GM23248 (cell line): Measurements from ENCODE around the gene ZNF674. TPM values are rescaled to one million over a fixed set of nuclear protein-coding genes. Genes with fewer than 3 reads are reported as not detected.

ENCODE experiments used
- DNase-seq: peaks from one replicate; pipeline ENCODE4 v3.0.0-alpha.2; 2015
- H2AFZ ChIP-seq: fragments of 200-600 bp; sonication (generic); 2 replicates; pipeline ENCODE4 v1.6.1; 2016; ENCODE audit warnings: antibody characterized with exemption
- H3F3A ChIP-seq: fragments of 200-600 bp; sonication (generic); 2 replicates; pipeline ENCODE4 v1.6.1; 2016; ENCODE audit warnings: mild to moderate bottlenecking, antibody characterized with exemption, mixed run types; ENCODE audit not compliant: insufficient read depth
- H3K27ac ChIP-seq: fragments of 200-600 bp; sonication (generic); 2 replicates; pipeline ENCODE4 v1.5.1; 2016; ENCODE audit warnings: mild to moderate bottlenecking
- H3K27me3 ChIP-seq: fragments of 200-600 bp; sonication (generic); replicated peaks from 2 replicates; pipeline ENCODE4 v1.6.1; 2016; ENCODE audit warnings: mild to moderate bottlenecking; ENCODE audit not compliant: insufficient read depth
- H3K36me3 ChIP-seq: fragments of 200-600 bp; sonication (generic); 2 replicates; pipeline ENCODE4 v1.6.1; 2016; ENCODE audit warnings: low read depth, mild to moderate bottlenecking
- H3K4me1 ChIP-seq: fragments of 200-600 bp; sonication (generic); 2 replicates; pipeline ENCODE4 v1.6.1; 2016; ENCODE audit warnings: mild to moderate bottlenecking; ENCODE audit not compliant: insufficient read depth
- H3K4me2 ChIP-seq: fragments of 200-600 bp; sonication (generic); one replicate; pipeline ENCODE4 v1.6.1; 2016; ENCODE audit warnings: mild to moderate bottlenecking; ENCODE audit not compliant: unreplicated experiment
- H3K4me3 ChIP-seq: fragments of 200-600 bp; sonication (generic); 2 replicates; pipeline ENCODE4 v1.5.1; 2016; ENCODE audit warnings: mild to moderate bottlenecking
- H3K79me2 ChIP-seq: fragments of 200-600 bp; sonication (generic); 2 replicates; pipeline ENCODE4 v1.6.1; 2016; ENCODE audit warnings: mild to moderate bottlenecking; ENCODE audit not compliant: insufficient read depth
- H3K9ac ChIP-seq: fragments of 200-600 bp; sonication (generic); 2 replicates; pipeline ENCODE4 v1.6.1; 2016; ENCODE audit warnings: mild to moderate bottlenecking
- H3K9me2 ChIP-seq: fragments of 200-600 bp; sonication (generic); 2 replicates; pipeline ENCODE4 v1.6.1; 2016; ENCODE audit warnings: mixed run types, mild to moderate bottlenecking, moderate library complexity; ENCODE audit not compliant: insufficient read depth
- H3K9me3 ChIP-seq: fragments of 200-600 bp; sonication (generic); one replicate; pipeline ENCODE4 v1.6.1; 2017; ENCODE audit warnings: low read depth
- H4K20me1 ChIP-seq: fragments of 200-600 bp; sonication (generic); 2 replicates; pipeline ENCODE4 v1.6.0; 2016; ENCODE audit not compliant: insufficient read depth
- EZH2 ChIP-seq: fragments of 200-600 bp; sonication (generic); IDR thresholded peaks from 2 replicates; pipeline ENCODE4 v1.6.1; 2018; ENCODE audit warnings: antibody characterized with exemption, mild to moderate bottlenecking; ENCODE audit not compliant: insufficient read depth, poor library complexity, severe bottlenecking
- EZH2phosphoT487 ChIP-seq: fragments of 200-600 bp; sonication (generic); IDR thresholded peaks from 2 replicates; pipeline ENCODE4 v1.6.1; 2018; ENCODE audit warnings: antibody characterized with exemption, moderate library complexity, mild to moderate bottlenecking, low read depth; ENCODE audit not compliant: insufficient read depth
- WGBS, 2 experiments: methylation state at CpG; one replicate each; pipeline ENCODE4 v1.1.6; 2015 to 2017; ENCODE audit warnings: low lambda C conversion rate in 2 of 2, low coverage in 1 of 2; ENCODE audit errors: missing lambda C conversion rate in 2 of 2; 5-methylcytosine and 5-hydroxymethylcytosine counted together
- in situ Hi-C: fragments of 300-500 bp; cut with MboI; formaldehyde crosslinking; loops from 2 replicates; pipeline ENCODE4 v1.15.0; 2020
- polyA plus RNA-seq: library from polyadenylated mRNA; unstranded; fragments of >200 nt; fragmentation: Nextera tagmentation; extraction: Ambion mirVana; gene quantifications from 2 replicates; pipeline ENCODE4 v1.2.1, GENCODE V29; 2016
- total RNA-seq: library from RNA; depleted of rRNA; stranded (reverse); fragments of >200 nt; shearing (Covaris generic); gene quantifications from 2 replicates; pipeline ENCODE4 v1.2.3, GENCODE V29; 2014; rRNA removed

The ZNF674 gene
- 2.7 and 2.8 TPM in 2 replicates for total RNA-seq
- polyA plus RNA-seq = 1.3 and 2.0 TPM in 2 replicates

DNA sequence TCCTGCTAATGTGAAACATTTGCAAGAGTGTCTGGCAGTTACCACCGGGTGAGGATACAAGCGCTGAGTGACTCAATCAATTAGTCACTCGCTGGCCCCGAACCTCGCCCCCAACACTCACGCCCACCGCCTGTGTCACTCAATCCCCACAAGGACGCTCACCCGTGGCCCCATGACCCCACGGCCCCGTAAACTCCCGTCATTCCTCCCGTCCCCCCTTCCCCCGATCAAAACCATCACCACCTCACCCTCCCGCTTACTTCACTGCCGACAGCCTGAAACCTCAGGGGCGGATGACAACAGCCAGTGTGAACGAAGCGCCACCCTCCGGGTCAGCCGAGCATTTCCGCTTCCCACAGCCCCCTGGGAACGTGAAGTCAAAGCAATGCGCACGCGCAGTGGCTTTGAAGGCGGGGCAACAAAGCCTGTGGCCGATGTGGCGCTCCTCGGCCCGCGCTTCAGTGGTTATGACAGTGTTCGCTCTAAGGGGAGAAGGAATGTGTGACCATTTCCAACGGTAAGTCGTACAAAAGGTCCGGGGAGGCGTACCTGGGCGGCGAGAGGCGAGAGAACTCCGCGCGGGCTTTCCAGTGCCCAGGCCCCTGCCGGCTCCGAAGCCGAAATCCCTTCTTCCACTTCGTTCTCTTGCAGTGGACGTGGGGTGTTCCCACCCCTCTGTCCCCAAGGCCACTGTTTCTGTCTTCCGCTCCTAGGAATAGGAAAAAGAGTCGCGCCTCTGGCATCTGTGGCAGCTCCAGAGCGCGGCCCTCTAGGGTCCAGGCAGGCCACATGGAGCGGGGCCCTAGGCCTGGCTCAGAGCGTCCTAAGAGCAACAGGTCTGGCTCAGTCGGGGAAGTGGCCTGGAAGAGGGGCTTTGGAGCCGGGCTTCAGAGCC is at the start of gene ZNF674:
Gene ZNF674 (minus strand): TSS at position 311 of the 895 bp plus-strand sequence. CDS start 3,334 bp downstream, outside the sequence.
- Histone ChIP-seq H3K27me3 (no peaks in the 10 kb centered on the region), H3K4me2 (peak within 1 kb of the TSS; percentile 80), H3K36me3 (no peaks in the 10 kb centered on the region), H3K4me3 (peak within 1 kb of the TSS; percentile 98), H3K9ac (peak within 1 kb of the TSS; percentile 100), H4K20me1 (no peaks in the 10 kb centered on the region), H3K9me3 (no peaks in the 10 kb centered on the region), H3F3A (peaks cover 29% of the 10 kb centered on the region), H3K4me1 (peaks cover 20% of the 10 kb centered on the region), H3K79me2 (peaks cover 59% of the 10 kb centered on the region), H2AFZ (peak within 1 kb of the TSS; percentile 64), H3K27ac (peak within 1 kb of the TSS; percentile 99), H3K9me2 (no peaks in the 10 kb centered on the region)
- in situ Hi-C loops = no loop called here
- peak; percentile 95 for DNase-seq
- WGBS, 2 experiments = 0 to 2% methylated on average over 33 to 35 of the region's 57 CpGs
- no peak for TF ChIP-seq EZH2
- no peak for TF ChIP-seq EZH2phosphoT487

DNA sequence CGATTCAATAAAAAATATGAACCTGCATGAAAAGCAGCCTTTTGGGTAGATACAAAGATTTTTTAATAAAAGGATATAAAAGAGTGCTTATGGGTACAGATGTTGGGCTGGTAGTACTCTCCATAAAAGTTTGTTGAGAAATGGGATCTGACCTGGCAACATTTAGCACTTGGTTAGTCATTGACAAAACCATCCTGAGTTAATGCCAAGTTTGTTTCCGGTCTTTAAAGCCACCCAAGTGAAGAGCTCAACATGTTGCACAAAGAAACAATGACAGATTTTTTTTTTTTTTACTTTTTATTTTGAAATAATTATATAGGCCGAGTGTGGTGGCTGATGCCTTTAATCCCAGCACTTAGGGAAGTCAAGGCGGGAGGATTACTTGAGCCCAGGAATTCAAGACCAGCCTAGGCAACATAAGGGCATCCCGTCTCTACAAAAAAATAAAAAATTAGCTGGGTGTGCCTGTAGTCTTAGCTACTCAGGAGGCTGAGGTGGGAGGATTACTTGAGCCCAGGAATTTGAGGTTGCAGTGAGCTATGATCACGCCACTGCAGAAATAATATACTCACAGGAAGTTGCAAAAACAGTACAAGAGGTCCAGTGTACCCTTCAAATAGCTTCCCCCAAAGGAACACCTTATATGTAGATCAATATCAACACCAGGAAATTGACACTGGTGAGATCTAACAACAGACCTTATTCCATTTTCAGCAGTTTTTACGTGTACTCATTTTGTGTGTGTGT is 44.9 kb upstream of the ZNF674 start:
- peak; percentile 82 for DNase-seq
- Histone ChIP-seq H3K27ac (0 out of 2 replicates have a peak overlapping the region, but pooled peaks have one; percentile 12), H3K9me2 (no peaks in the 10 kb centered on the region), H3K9ac (no peak overlapping the region), H3K79me2 (peaks cover 42% of the 10 kb centered on the region), H3K9me3 (no peaks in the 10 kb centered on the region), H3K4me3 (no peak overlapping the region), H4K20me1 (no peaks in the 10 kb centered on the region), H3K27me3 (no peaks in the 10 kb centered on the region), H2AFZ (no peak overlapping the region), H3F3A (peaks cover 26% of the 10 kb centered on the region; the same call in 1 of the 2 replicates), H3K4me1 (peaks cover 35% of the 10 kb centered on the region), H3K4me2 (peak overlapping the region; percentile 31), H3K36me3 (no peaks in the 10 kb centered on the region)
- 66 to 72% methylated on average over 6 to 7 of the region's 7 CpGs for WGBS, 2 experiments
- TF ChIP-seq EZH2 (no peak), EZH2phosphoT487 (no peak)
- in situ Hi-C loops = no loop called here

DNA sequence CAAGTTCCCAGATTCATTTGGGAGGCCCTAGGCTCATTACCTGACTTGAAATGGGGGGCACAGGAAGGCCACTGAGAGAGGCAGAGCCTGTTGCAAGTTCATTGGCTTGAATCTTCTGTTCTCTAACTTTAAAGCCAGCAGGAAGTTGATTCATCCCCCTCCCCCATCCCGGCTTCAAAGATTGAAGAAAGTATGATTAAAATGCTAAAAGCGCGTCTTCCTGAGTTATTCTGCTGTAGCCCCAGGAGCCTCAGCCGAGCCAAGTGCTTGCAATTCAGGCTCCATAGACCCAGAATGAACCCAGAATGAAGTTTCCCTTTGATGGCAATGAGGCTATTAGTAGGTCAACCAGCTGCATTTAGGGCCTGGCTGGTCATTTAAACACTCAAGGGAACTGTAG is 43.0 kb upstream of the ZNF674 start:
- H3K79me2 ChIP-seq = peaks cover 38% of the 10 kb centered on the region
- H3K36me3 ChIP-seq = no peaks in the 10 kb centered on the region
- H3K27ac ChIP-seq = peak overlapping the region; percentile 59
- in situ Hi-C loops = no loop called here
- H4K20me1 ChIP-seq = no peaks in the 10 kb centered on the region
- WGBS, 2 experiments = 7 to 34% methylated on average over 4 of the region's 4 CpGs
- H3K4me1 ChIP-seq = peaks cover 43% of the 10 kb centered on the region
- H3K9ac ChIP-seq = no peak overlapping the region
- H3K4me2 ChIP-seq = peak overlapping the region; percentile 65
- H3K9me3 ChIP-seq = no peaks in the 10 kb centered on the region
- DNase-seq = peak; percentile 66
- no peaks in the 10 kb centered on the region for H3K9me2 ChIP-seq
- H3K27me3 ChIP-seq = no peaks in the 10 kb centered on the region
- H3K4me3 ChIP-seq = peak overlapping the region; percentile 37; the same call in 1 of the 2 replicates
- no peak for TF ChIP-seq EZH2phosphoT487
- TF ChIP-seq EZH2 = no peak
- H2AFZ ChIP-seq = peak overlapping the region; percentile 38; the same call in 1 of the 2 replicates
- H3F3A ChIP-seq = peaks cover 34% of the 10 kb centered on the region

DNA sequence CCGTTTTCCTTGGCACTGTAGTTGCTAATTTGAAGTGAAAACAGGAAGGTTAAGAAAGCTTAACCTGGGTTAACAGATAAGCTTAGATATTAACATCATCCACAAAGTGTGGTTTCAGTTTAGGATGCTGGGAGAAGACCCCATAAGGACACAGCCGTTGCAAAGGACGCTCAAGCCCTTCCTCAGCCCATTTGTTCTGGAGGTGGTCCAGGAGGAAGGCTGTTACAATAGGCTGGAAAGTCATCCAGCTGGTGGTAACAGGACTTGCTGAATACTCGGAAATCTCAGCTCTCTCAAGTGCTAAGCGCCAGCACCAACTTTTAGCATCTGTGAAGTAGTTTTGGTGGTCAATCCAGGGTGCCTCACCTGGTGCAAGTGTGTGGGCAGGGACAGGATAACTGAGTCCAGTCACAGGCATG is 42.5 kb upstream of the ZNF674 start:
- Histone ChIP-seq H3F3A (peaks cover 37% of the 10 kb centered on the region), H3K9me2 (no peaks in the 10 kb centered on the region), H3K9ac (peak overlapping the region; percentile 21; the same call in 1 of the 2 replicates), H3K4me1 (peaks cover 45% of the 10 kb centered on the region), H3K27ac (peak overlapping the region; percentile 59), H4K20me1 (no peaks in the 10 kb centered on the region), H3K4me2 (peak overlapping the region; percentile 65), H3K36me3 (no peaks in the 10 kb centered on the region), H3K4me3 (peak overlapping the region; percentile 37; the same call in 1 of the 2 replicates), H3K27me3 (no peaks in the 10 kb centered on the region), H2AFZ (peak overlapping the region; percentile 38; the same call in 1 of the 2 replicates), H3K79me2 (peaks cover 34% of the 10 kb centered on the region), H3K9me3 (no peaks in the 10 kb centered on the region)
- peak; percentile 4 for DNase-seq
- WGBS, 2 experiments = 56 to 61% methylated on average over 5 of the region's 5 CpGs
- in situ Hi-C loops = no loop called here
- TF ChIP-seq EZH2phosphoT487 = no peak
- TF ChIP-seq EZH2 = no peak
